ENCODE data around the gene ALLC.

- TF ChIP-seq CTCF (IDR thresholded peaks at IDR 0.05; ENCODE audit: insufficient read depth, low read length, poor library complexity, severe bottlenecking) (no peak), EZH2phosphoT487 (conservative IDR thresholded peaks at IDR 0.05; ENCODE audit: low read length) (no peak)
Observed at GRCh38 chr2:3642521-3643215, 15.3 kb upstream of the ALLC start.
